ENCODE results near the gene NAV2. TPM values are rescaled to one million over a fixed set of nuclear protein-coding genes. Genes with fewer than 3 reads are reported as not detected.
A peak's percentile ranks its signal among the peaks of the same experiment; 100 is the strongest.

NAV2 gene
- total and polyA plus RNA-seq, 12 donors: 6.9 to 34.7 (median 20.2) TPM

- peak overlapping the region in 9 of 10 donors; percentile 67 to 97 (median 88) for H3K27ac ChIP-seq
- H3K4me3 ChIP-seq: peak overlapping the region; percentile 16 to 59 (median 46)
- ATAC-seq (no peak), DNase-seq (no peak)
- intact Hi-C loops (cut with DNase I): loop anchor here in 3 of 10 donors (5.0 to 10.0 kb wide), 2 partner anchors 40 to 72 kb away; no protein-coding TSS in a partner anchor
- H3K36me3 ChIP-seq: peaks cover 0 to 51% (median 0%) of the 10 kb centered on the region in 9 donors
- TF ChIP-seq CTCF (IDR thresholded peaks at IDR 0.05): no peak
- H3K27me3 ChIP-seq: no peaks in the 10 kb centered on the region
- H3K4me1 ChIP-seq: peaks cover 7 to 74% (median 43%) of the 10 kb centered on the region in 9 donors
- H3K9me3 ChIP-seq: no peaks in the 10 kb centered on the region
- WGBS, 2 donors: 44 to 65% methylated on average over 4 of the region's 4 CpGs
These were observed 334.6 kb downstream of the NAV2 start for GRCh38 chr11:20047006-20047768.

DNA sequence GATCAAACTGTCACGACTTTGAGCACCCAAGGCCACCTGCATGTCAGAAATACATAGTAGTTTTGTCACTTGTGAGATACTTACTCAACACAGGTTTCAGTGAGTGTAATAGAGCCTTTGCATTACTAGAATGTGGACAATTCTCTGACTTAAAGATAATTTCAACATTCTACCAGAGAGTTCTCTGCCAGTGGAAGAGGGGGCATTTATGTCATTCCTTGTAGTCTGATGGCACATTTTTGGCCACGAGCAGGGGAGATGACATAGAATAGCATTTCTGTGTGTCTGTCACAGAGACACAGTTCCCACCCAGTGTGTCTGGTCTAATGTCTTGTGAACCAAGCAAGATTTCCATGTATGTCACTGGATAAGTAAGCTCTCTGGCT is 335.1 kb downstream of the NAV2 start:
- no peak for TF ChIP-seq CTCF (IDR thresholded peaks at IDR 0.05)
- Histone ChIP-seq H3K27ac (peak overlapping the region in 9 of 10 donors; percentile 67 to 97 (median 88)), H3K4me1 (peaks cover 4 to 71% (median 41%) of the 10 kb centered on the region in 9 donors), H3K4me3 (peak overlapping the region; percentile 16 to 59 (median 46)), H3K9me3 (no peaks in the 10 kb centered on the region), H3K36me3 (peaks cover 0 to 57% (median 0%) of the 10 kb centered on the region in 9 donors), H3K27me3 (no peaks in the 10 kb centered on the region)
- ATAC-seq (no peak), DNase-seq (no peak)
- WGBS, 2 donors: 45 to 60% methylated on average over 2 of the region's 2 CpGs
- intact Hi-C loops (cut with DNase I): loop anchor here in 3 of 10 donors (5.0 to 10.0 kb wide), 2 partner anchors 40 to 73 kb away; no protein-coding TSS in a partner anchor

- no peak for TF ChIP-seq CTCF (IDR thresholded peaks at IDR 0.05)
- ATAC-seq: peak in 4 of 8 donors; percentile 2 to 4 (median 2)
- no peak for DNase-seq
- 33 to 66% methylated on average over 3 of the region's 3 CpGs for WGBS, 2 donors
- Histone ChIP-seq H3K9me3 (no peaks in the 10 kb centered on the region), H3K27me3 (no peaks in the 10 kb centered on the region), H3K4me3 (peak overlapping the region; percentile 16 to 59 (median 46)), H3K4me1 (peaks cover 0 to 69% (median 39%) of the 10 kb centered on the region in 9 donors), H3K36me3 (peaks cover 0 to 60% (median 0%) of the 10 kb centered on the region in 9 donors), H3K27ac (peak overlapping the region; percentile 67 to 97 (median 88))
- intact Hi-C loops (cut with DNase I): loop anchor here in 3 of 10 donors (5.0 to 10.0 kb wide), 2 partner anchors 41 to 73 kb away; no protein-coding TSS in a partner anchor
These were observed 335.6 kb downstream of the NAV2 start for GRCh38 chr11:20048246-20048645.

DNA sequence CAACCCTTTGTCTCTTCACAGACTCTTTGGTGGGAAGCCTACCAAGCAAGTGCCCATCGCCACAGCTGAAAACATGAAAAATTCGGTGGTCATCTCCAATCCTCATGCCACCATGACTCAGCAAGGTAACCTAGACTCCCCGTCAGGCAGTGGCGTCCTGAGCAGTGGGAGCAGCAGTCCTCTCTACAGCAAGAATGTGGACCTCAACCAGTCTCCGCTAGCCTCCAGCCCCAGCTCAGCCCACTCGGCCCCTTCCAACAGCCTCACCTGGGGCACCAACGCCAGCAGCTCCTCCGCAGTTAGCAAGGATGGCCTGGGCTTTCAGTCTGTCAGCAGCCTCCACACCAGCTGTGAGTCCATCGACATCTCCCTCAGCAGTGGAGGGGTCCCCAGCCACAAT is 336.1 kb downstream of the NAV2 start:
- no peak for TF ChIP-seq CTCF (IDR thresholded peaks at IDR 0.05)
- Histone ChIP-seq H3K27me3 (no peaks in the 10 kb centered on the region), H3K4me1 (peaks cover 0 to 64% (median 36%) of the 10 kb centered on the region in 9 donors), H3K27ac (peak overlapping the region; percentile 67 to 97 (median 88)), H3K9me3 (no peaks in the 10 kb centered on the region), H3K36me3 (peaks cover 0 to 64% (median 0%) of the 10 kb centered on the region in 9 donors), H3K4me3 (peak overlapping the region; percentile 2 to 59 (median 46))
- ATAC-seq: peak in 7 of 8 donors; percentile 21 to 59 (median 36)
- 60 to 68% methylated on average over 9 of the region's 9 CpGs for WGBS, 2 donors
- DNase-seq: no peak
- intact Hi-C loops (cut with DNase I): loop anchor here in 3 of 10 donors (5.0 to 10.0 kb wide), 2 partner anchors 41 to 74 kb away; no protein-coding TSS in a partner anchor

Measured in heart right ventricle (tissue), 16 donors.